ENCODE data around the gene SAYSD1. TPM values are rescaled to one million over a fixed set of nuclear protein-coding genes. Genes with fewer than 3 reads are reported as not detected.
"Not testable (repeated sequence)": the region's sequence is repeated elsewhere in the genome, so short reads cannot be mapped to it uniquely, and the experiment has no call there.

Gene SAYSD1
- total RNA-seq, 1 experiment from 2014 or later, result 9.4 TPM

DNA sequence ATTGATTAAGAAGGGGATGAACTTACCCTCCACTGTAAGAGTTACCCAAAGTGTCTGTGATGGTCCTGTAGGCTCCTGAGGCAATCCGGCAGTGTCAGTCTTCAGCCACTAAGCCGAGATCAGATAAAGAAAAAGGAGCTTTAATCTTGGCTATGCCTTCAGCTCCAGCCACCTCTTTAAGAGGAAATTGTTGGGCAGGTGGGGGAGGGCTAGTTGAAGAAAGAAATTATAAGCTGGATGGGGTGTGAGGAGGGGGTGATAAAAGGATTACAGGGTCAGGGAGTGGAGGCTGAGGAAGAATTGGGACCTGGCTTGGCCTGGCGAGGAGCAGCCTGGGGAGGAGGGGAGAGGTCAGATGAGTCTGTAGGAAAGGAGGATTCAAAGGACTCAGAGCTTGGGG is 19.8 kb upstream of the SAYSD1 start:
- H3K4me2 ChIP-seq (ENCODE audit: insufficient read depth, insufficient read length, low read length); H4K8ac ChIP-seq (replicated peaks; ENCODE audit: insufficient read length, low read depth, low read length); DNase-seq; H3K27ac Mint-ChIP-seq; H4K91ac ChIP-seq (ENCODE audit: insufficient read length, low read depth, low read length); H3K23ac ChIP-seq (ENCODE audit: insufficient read length, low read depth, low read length); H4K5ac ChIP-seq (ENCODE audit: insufficient read length, low read depth, low read length); H3K79me2 ChIP-seq (ENCODE audit: insufficient read depth, low read length); H3K4ac ChIP-seq (ENCODE audit: low read depth, low read length); H2BK20ac ChIP-seq (ENCODE audit: low read depth, low read length, poor library complexity, severe bottlenecking); H2BK15ac ChIP-seq (ENCODE audit: low read depth, low read length); H3K9me3 Mint-ChIP-seq; H3K23me2 ChIP-seq (ENCODE audit: insufficient read length, low read depth, low read length, poor library complexity, severe bottlenecking); H3K27ac ChIP-seq (ENCODE audit: insufficient read length, low read depth, low read length); H3K36me3 Mint-ChIP-seq (ENCODE audit: insufficient read depth in 1 of 3, low read depth in 3 of 3); H3K9me3 ChIP-seq (ENCODE audit: control insufficient read depth, low read depth, low read length); H2AFZ ChIP-seq (ENCODE audit: low read length); H3K27me3 ChIP-seq (ENCODE audit: insufficient read depth, low read length); H3K4me3 Mint-ChIP-seq; H4K20me1 ChIP-seq (ENCODE audit: control insufficient read depth, insufficient read depth, insufficient read length); H2BK5ac ChIP-seq (ENCODE audit: insufficient read length, low read length); H3K9ac ChIP-seq (ENCODE audit: extremely low read depth, insufficient read length, low read length); H2BK12ac ChIP-seq (ENCODE audit: insufficient read length, low read depth, low read length); H3K56ac ChIP-seq (ENCODE audit: insufficient read length, low read depth, low read length); H3K4me1 ChIP-seq (ENCODE audit: insufficient read depth, low read length); H3T11ph ChIP-seq (ENCODE audit: low read length); H3K27me3 Mint-ChIP-seq (ENCODE audit: low read depth); H3K14ac ChIP-seq (ENCODE audit: insufficient read depth, low read length); H3K79me1 ChIP-seq (ENCODE audit: insufficient read depth, low read depth, low read length, poor library complexity, severe bottlenecking); H2AK5ac ChIP-seq (ENCODE audit: insufficient read length, low read length); H2BK120ac ChIP-seq (ENCODE audit: low read depth, low read length, poor library complexity, severe bottlenecking); H3K18ac ChIP-seq (ENCODE audit: insufficient read length, low read depth, low read length): not testable (repeated sequence)
- peaks cover 8 to 15% of the 10 kb centered on the region in 2 experiments; a peak in 3 of 4 replicates for H3K4me1 Mint-ChIP-seq
- WGBS (ENCODE audit: extremely low coverage, insufficient read length, low lambda C conversion rate), result no CpG with 5 or more reads among the region's 3 CpGs

All from H9 (cell line).